Mucosa of rectum (tissue), 2 donors: Measurements from ENCODE around the gene RPL13.

ENCODE experiments used
- H3K27ac ChIP-seq, 2 donors: one replicate each; pipeline ENCODE4 v1.7.0; 2013; ENCODE audit warnings: inconsistent platforms in 2 of 2, low read depth in 2 of 2, low read length in 2 of 2
- H3K27me3 ChIP-seq, 2 donors: one replicate each; pipeline ENCODE4 v1.7.0; 2013; ENCODE audit warnings: low read length in 2 of 2; ENCODE audit not compliant: control insufficient read depth in 2 of 2, insufficient read depth in 2 of 2
- H3K36me3 ChIP-seq, 2 donors: one replicate each; pipeline ENCODE4 v1.7.0; 2013; ENCODE audit warnings: low read length in 2 of 2; ENCODE audit not compliant: control insufficient read depth in 2 of 2, insufficient read depth in 2 of 2
- H3K4me1 ChIP-seq, 2 donors: one replicate each; pipeline ENCODE4 v1.7.0; 2013; ENCODE audit warnings: low read length in 2 of 2, mild to moderate bottlenecking in 1 of 2; ENCODE audit not compliant: control insufficient read depth in 2 of 2, insufficient read depth in 2 of 2
- H3K4me3 ChIP-seq, 2 donors: one replicate each; pipeline ENCODE4 v1.7.0; 2013; ENCODE audit warnings: low read length in 2 of 2
- H3K9ac ChIP-seq, 2 donors: one replicate each; pipeline ENCODE4 v1.7.0; 2013; ENCODE audit warnings: low read length in 2 of 2, low read depth in 1 of 2, mild to moderate bottlenecking in 1 of 2
- H3K9me3 ChIP-seq, 2 donors: one replicate each; pipeline ENCODE4 v1.7.0; 2013; ENCODE audit warnings: low read length in 2 of 2; ENCODE audit not compliant: control insufficient read depth in 2 of 2
- donor health status: healthy.
- donor health status: Normal muscosa, but diverticular disease.

The RPL13 gene

GRCh38 chr16:89561142-89561883, 831 bp downstream of the RPL13 start:
- Histone ChIP-seq H3K9me3 (no peaks in the 10 kb centered on the region), H3K36me3 (peaks cover 32 to 48% of the 10 kb centered on the region in 2 donors), H3K27me3 (no peaks in the 10 kb centered on the region), H3K4me3 (peak overlapping the region; percentile 83 to 94), H3K9ac (peak overlapping the region; percentile 80 to 87), H3K27ac (peak overlapping the region; percentile 97 to 99), H3K4me1 (peaks cover 45 to 50% of the 10 kb centered on the region in 2 donors)

- Histone ChIP-seq H3K36me3 (peaks cover 29 to 42% of the 10 kb centered on the region in 2 donors), H3K4me1 (peaks cover 45 to 50% of the 10 kb centered on the region in 2 donors), H3K9me3 (no peaks in the 10 kb centered on the region), H3K9ac (peak overlapping the region; percentile 80 to 87), H3K27me3 (no peaks in the 10 kb centered on the region), H3K4me3 (peak overlapping the region; percentile 83 to 94), H3K27ac (peak overlapping the region; percentile 97 to 99)
These were observed 1.6 kb downstream of the RPL13 start for GRCh38 chr16:89561884-89562599.

- H3K36me3 ChIP-seq, result peaks cover 26 to 38% of the 10 kb centered on the region in 2 donors
- H3K9me3 ChIP-seq, result no peaks in the 10 kb centered on the region
- no peaks in the 10 kb centered on the region for H3K27me3 ChIP-seq
- H3K4me3 ChIP-seq, result no peak overlapping the region
- no peak overlapping the region for H3K27ac ChIP-seq
- peaks cover 43 to 45% of the 10 kb centered on the region in 2 donors for H3K4me1 ChIP-seq
- no peak overlapping the region for H3K9ac ChIP-seq
These were observed 2.5 kb downstream of the RPL13 start for GRCh38 chr16:89562939-89563338.

GRCh38 chr16:89563639-89564392, 3.3 kb downstream of the RPL13 start:
- Histone ChIP-seq H3K36me3 (peaks cover 26 to 37% of the 10 kb centered on the region in 2 donors), H3K27me3 (no peaks in the 10 kb centered on the region), H3K9me3 (no peaks in the 10 kb centered on the region), H3K27ac (no peak overlapping the region), H3K4me3 (no peak overlapping the region), H3K4me1 (peaks cover 43% of the 10 kb centered on the region in 2 donors), H3K9ac (no peak overlapping the region)

- Histone ChIP-seq H3K4me1 (peaks cover 40 to 41% of the 10 kb centered on the region in 2 donors), H3K4me3 (no peak overlapping the region), H3K9me3 (no peaks in the 10 kb centered on the region), H3K27ac (no peak overlapping the region), H3K36me3 (peaks cover 26 to 37% of the 10 kb centered on the region in 2 donors), H3K27me3 (peaks cover 2 to 6% of the 10 kb centered on the region in 2 donors), H3K9ac (no peak overlapping the region)
These were observed 4.2 kb downstream of the RPL13 start for GRCh38 chr16:89564476-89565255.

GRCh38 chr16:89565256-89565505, 4.7 kb downstream of the RPL13 start:
- H3K9ac ChIP-seq, result peak overlapping the region in 1 of 2 donors; percentile 25
- H3K36me3 ChIP-seq, result peaks cover 26 to 37% of the 10 kb centered on the region in 2 donors
- peaks cover 5 to 11% of the 10 kb centered on the region in 2 donors for H3K27me3 ChIP-seq
- peak overlapping the region in 1 of 2 donors; percentile 32 for H3K27ac ChIP-seq
- peaks cover 38% of the 10 kb centered on the region in 2 donors for H3K4me1 ChIP-seq
- H3K4me3 ChIP-seq, result no peak overlapping the region
- H3K9me3 ChIP-seq, result no peaks in the 10 kb centered on the region

- Histone ChIP-seq H3K9ac (peak overlapping the region in 1 of 2 donors; percentile 25), H3K4me3 (peak overlapping the region in 1 of 2 donors; percentile 52), H3K4me1 (peaks cover 38% of the 10 kb centered on the region in 2 donors), H3K9me3 (no peaks in the 10 kb centered on the region), H3K36me3 (peaks cover 26 to 37% of the 10 kb centered on the region in 2 donors), H3K27me3 (peaks cover 7 to 15% of the 10 kb centered on the region in 2 donors), H3K27ac (peak overlapping the region in 1 of 2 donors; percentile 32)
These were observed 5.3 kb downstream of the RPL13 start for GRCh38 chr16:89565506-89566372.

GRCh38 chr16:89567656-89568594, 7.4 kb downstream of the RPL13 start:
- H3K27ac ChIP-seq, result no peak overlapping the region
- no peak overlapping the region for H3K9ac ChIP-seq
- no peaks in the 10 kb centered on the region for H3K9me3 ChIP-seq
- H3K36me3 ChIP-seq, result peaks cover 12 to 20% of the 10 kb centered on the region in 2 donors
- no peak overlapping the region for H3K4me3 ChIP-seq
- peaks cover 12 to 15% of the 10 kb centered on the region in 2 donors for H3K27me3 ChIP-seq
- H3K4me1 ChIP-seq, result peaks cover 23% of the 10 kb centered on the region in 2 donors
